ENCODE results near the gene KRTAP10-7. TPM values are rescaled to one million over a fixed set of nuclear protein-coding genes. Genes with fewer than 3 reads are reported as not detected.

Gene KRTAP10-7
- total and polyA plus RNA-seq, 9 of the 15 experiments (the other 6 are each of a cell fraction or from before 2014, with no cell fraction given) = not detected

DNA sequence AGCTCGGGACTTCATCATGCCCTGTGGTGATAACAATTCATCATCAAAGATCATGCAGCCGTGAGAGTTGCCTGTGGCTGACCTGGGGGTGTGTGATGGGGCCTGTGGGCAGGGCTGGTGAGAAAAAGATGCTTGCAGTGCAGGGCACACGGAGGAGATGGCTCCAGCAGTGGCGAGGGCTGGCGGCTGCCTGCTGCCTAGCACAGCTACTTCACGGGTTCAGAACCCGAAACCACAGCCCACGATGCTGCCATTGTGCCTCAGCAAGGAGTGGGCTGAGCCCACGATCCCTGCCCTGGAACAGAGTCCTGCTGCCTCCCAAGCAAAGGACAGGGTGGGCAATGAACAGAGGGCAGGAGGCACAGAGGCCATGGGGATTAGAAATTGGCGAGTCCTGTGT is 25.9 kb downstream of the KRTAP10-7 start:
- Histone ChIP-seq H3K4me3 (no peak overlapping the region), H3K9me3 (replicated peaks; ENCODE audit: control insufficient read depth, insufficient read depth, low read depth, low read length) (peaks cover 5% of the 10 kb centered on the region; the same call in 1 of the 2 replicates), H3K79me2 (ENCODE audit: control insufficient read depth, insufficient read depth, low read length) (no peaks in the 10 kb centered on the region), H3K9ac (ENCODE audit: insufficient read depth in 1 of 2, low read depth in 2 of 2, low read length in 2 of 2) (no peak overlapping the region), H3K36me3 (ENCODE audit: control insufficient read depth, insufficient read depth, low read length) (no peaks in the 10 kb centered on the region), H3K27me3 (ENCODE audit: control insufficient read depth in 2 of 2, insufficient read depth in 2 of 2, low read length in 2 of 2) (peaks cover 0 to 6% of the 10 kb centered on the region in 2 experiments; a peak in 1 of 5 replicates), H3K9me1 (ENCODE audit: control insufficient read depth, insufficient read depth, low read length) (no peaks in the 10 kb centered on the region), H2AFZ (ENCODE audit: low read depth, low read length) (no peak overlapping the region), H4K20me1 (replicated peaks; ENCODE audit: control insufficient read depth, insufficient read depth, low read length) (no peaks in the 10 kb centered on the region), H3K27ac (ENCODE audit: extremely low read depth, low read depth, low read length) (no peak overlapping the region), H3K4me1 (replicated peaks in 1 of 2; ENCODE audit: control insufficient read depth in 2 of 2, insufficient read depth in 2 of 2, low read length in 2 of 2) (no peaks in the 10 kb centered on the region), H3K4me2 (ENCODE audit: insufficient read depth, low read length) (no peak overlapping the region)
- WGBS (ENCODE audit: insufficient coverage, low coverage, missing lambda C conversion rate) = 0% methylated on average over 10 of the region's 10 CpGs
- ATAC-seq (no peak), DNase-seq (ENCODE audit: extremely low read depth in 1 of 4, low spot score in 3 of 4) (no peak), FAIRE-seq (no peak)
- in situ Hi-C loops (cut with MboI) (no loop called here), intact Hi-C loops (cut with micrococcal nuclease) (no loop called here)
- no TSS peak for BruUV-seq (replicated peaks)
- CTCF ChIA-PET (ENCODE audit: low intra/inter-chr PET ratio) = no interaction called here
- POLR2A ChIA-PET = no interaction called here
- TF ChIP-seq ZC3H8 (IDR thresholded peaks at IDR 0.05) = no peak
- TF ChIP-seq, protein P1, sequence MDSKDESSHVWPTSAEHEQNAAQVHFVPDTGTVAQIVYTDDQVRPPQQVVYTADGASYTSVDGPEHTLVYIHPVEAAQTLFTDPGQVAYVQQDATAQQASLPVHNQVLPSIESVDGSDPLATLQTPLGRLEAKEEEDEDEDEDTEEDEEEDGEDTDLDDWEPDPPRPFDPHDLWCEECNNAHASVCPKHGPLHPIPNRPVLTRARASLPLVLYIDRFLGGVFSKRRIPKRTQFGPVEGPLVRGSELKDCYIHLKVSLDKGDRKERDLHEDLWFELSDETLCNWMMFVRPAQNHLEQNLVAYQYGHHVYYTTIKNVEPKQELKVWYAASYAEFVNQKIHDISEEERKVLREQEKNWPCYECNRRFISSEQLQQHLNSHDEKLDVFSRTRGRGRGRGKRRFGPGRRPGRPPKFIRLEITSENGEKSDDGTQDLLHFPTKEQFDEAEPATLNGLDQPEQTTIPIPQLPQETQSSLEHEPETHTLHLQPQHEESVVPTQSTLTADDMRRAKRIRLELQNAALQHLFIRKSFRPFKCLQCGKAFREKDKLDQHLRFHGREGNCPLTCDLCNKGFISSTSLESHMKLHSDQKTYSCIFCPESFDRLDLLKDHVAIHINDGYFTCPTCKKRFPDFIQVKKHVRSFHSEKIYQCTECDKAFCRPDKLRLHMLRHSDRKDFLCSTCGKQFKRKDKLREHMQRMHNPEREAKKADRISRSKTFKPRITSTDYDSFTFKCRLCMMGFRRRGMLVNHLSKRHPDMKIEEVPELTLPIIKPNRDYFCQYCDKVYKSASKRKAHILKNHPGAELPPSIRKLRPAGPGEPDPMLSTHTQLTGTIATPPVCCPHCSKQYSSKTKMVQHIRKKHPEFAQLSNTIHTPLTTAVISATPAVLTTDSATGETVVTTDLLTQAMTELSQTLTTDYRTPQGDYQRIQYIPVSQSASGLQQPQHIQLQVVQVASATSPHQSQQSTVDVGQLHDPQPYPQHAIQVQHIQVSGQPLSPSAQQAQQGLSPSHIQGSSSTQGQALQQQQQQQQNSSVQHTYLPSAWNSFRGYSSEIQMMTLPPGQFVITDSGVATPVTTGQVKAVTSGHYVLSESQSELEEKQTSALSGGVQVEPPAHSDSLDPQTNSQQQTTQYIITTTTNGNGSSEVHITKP (IDR thresholded peaks at IDR 0.05; ENCODE audit: partially characterized antibody) = no peak
- no peak for TF ChIP-seq SNRNP70 (optimal IDR thresholded peaks at IDR 0.05; ENCODE audit: low read depth, low read length)
- TF ChIP-seq PRMT5 (CRISPR knock-in tag; IDR thresholded peaks at IDR 0.05) = no peak
- no peak for TF ChIP-seq FOXA1 (IDR thresholded peaks at IDR 0.05; ENCODE audit: borderline replicate concordance)
- TF ChIP-seq TEAD4 (IDR thresholded peaks at IDR 0.05; ENCODE audit: low read length) = no peak
- TF ChIP-seq TEAD4 (CRISPR knock-in tag; IDR thresholded peaks at IDR 0.05; ENCODE audit: borderline replicate concordance) = no peak
- TF ChIP-seq NCOA2 (IDR thresholded peaks at IDR 0.05; ENCODE audit: partially characterized antibody in 2 of 2) = no peak
- no peak for TF ChIP-seq TCF3 (CRISPR knock-in tag; IDR thresholded peaks at IDR 0.05)
- no peak for TF ChIP-seq ETV6 (IDR thresholded peaks at IDR 0.05; ENCODE audit: borderline replicate concordance in 1 of 2, low read depth in 2 of 2, low read length in 1 of 2)
- TF ChIP-seq ETV6 (CRISPR knock-in tag; IDR thresholded peaks at IDR 0.05; ENCODE audit: borderline replicate concordance) = no peak
- no peak for TF ChIP-seq GATAD2A (IDR thresholded peaks at IDR 0.05)
- no peak for TF ChIP-seq ZNF780A (CRISPR knock-in tag; IDR thresholded peaks at IDR 0.05)
- TF ChIP-seq, protein P2, sequence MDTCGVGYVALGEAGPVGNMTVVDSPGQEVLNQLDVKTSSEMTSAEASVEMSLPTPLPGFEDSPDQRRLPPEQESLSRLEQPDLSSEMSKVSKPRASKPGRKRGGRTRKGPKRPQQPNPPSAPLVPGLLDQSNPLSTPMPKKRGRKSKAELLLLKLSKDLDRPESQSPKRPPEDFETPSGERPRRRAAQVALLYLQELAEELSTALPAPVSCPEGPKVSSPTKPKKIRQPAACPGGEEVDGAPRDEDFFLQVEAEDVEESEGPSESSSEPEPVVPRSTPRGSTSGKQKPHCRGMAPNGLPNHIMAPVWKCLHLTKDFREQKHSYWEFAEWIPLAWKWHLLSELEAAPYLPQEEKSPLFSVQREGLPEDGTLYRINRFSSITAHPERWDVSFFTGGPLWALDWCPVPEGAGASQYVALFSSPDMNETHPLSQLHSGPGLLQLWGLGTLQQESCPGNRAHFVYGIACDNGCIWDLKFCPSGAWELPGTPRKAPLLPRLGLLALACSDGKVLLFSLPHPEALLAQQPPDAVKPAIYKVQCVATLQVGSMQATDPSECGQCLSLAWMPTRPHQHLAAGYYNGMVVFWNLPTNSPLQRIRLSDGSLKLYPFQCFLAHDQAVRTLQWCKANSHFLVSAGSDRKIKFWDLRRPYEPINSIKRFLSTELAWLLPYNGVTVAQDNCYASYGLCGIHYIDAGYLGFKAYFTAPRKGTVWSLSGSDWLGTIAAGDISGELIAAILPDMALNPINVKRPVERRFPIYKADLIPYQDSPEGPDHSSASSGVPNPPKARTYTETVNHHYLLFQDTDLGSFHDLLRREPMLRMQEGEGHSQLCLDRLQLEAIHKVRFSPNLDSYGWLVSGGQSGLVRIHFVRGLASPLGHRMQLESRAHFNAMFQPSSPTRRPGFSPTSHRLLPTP (IDR thresholded peaks at IDR 0.05; ENCODE audit: borderline replicate concordance, extremely low read depth, insufficient read length) = no peak
- TF ChIP-seq MCM5 (IDR thresholded peaks at IDR 0.05; ENCODE audit: low read depth) = no peak
- TF ChIP-seq ID3 (CRISPR knock-in tag; IDR thresholded peaks at IDR 0.05) = no peak
- no peak for TF ChIP-seq ID3 (tag; IDR thresholded peaks at IDR 0.05)
- no peak for TF ChIP-seq ETS2 (tag; IDR thresholded peaks at IDR 0.05; ENCODE audit: borderline replicate concordance, poor library complexity, severe bottlenecking)
- no peak for TF ChIP-seq SP1 (CRISPR knock-in tag; IDR thresholded peaks at IDR 0.05)
